Tongue (tissue), 2 donors: Measurements from ENCODE around the gene GPD1. TPM values are rescaled to one million over a fixed set of nuclear protein-coding genes. Genes with fewer than 3 reads are reported as not detected.
A peak's percentile ranks its signal among the peaks of the same experiment; 100 is the strongest.
"Not testable (repeated sequence)": the region's sequence is repeated elsewhere in the genome, so short reads cannot be mapped to it uniquely, and the experiment has no call there.

Experiments
- DNase-seq: peaks from one replicate; pipeline ENCODE4 v3.0.0-alpha.2; 2015
- total RNA-seq: library from RNA; depleted of rRNA; stranded (reverse); fragments of >200 nt; gene quantifications from one replicate; pipeline ENCODE4 v1.2.3, GENCODE V29; 2014

Gene GPD1
- total RNA-seq, 1 donor from 2014 or later = 222 TPM

DNA sequence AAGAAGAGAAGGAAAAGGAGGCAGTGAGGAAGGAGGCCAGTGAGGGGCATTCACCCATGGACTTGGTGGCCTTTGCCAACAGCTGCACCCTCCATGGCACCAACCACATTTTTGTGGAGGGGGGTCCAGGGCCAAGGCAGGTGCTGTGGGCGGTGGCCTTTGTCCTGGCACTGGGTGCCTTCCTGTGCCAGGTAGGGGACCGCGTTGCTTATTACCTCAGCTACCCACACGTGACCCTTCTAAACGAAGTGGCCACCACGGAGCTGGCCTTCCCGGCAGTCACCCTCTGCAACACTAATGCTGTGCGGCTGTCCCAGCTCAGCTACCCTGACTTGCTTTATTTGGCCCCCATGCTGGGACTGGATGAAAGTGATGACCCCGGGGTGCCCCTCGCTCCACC, 30.1 kb upstream of the GPD1 start:
- DNase-seq = no peak

GRCh38 chr12:50074936-50075807, 28.6 kb upstream of the GPD1 start:
- DNase-seq = peak; percentile 90

GRCh38 chr12:50075808-50076170, 28.0 kb upstream of the GPD1 start:
- no peak for DNase-seq

GRCh38 chr12:50077099-50077498, 26.7 kb upstream of the GPD1 start:
- no peak for DNase-seq

GRCh38 chr12:50078281-50078680, 25.5 kb upstream of the GPD1 start:
- no peak for DNase-seq

GRCh38 chr12:50079771-50080170, 24.0 kb upstream of the GPD1 start:
- DNase-seq = no peak

DNA sequence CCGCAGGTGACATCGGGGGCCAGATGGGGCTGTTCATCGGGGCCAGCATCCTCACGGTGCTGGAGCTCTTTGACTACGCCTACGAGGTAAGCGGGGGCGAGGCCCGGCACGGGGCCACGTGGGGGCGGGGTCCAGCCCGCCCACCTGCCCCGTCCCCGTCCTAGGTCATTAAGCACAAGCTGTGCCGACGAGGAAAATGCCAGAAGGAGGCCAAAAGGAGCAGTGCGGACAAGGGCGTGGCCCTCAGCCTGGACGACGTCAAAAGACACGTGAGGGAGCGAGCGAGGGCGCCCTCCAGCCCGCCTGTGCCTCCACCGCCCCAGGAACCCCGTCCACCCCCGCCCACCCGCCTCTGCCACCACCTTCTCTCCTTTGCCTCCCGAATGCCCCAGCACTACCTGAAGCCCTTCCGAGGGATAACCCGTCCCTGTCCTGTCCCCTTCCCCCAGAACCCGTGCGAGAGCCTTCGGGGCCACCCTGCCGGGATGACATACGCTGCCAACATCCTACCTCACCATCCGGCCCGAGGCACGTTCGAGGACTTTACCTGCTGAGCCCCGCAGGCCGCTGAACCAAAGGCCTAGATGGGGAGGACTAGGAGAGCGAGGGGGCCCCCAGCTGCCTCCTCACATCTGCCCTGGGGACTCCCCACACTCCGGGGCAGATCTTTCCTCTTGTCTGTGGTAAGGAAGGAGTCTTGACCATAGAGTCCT, 22.6 kb upstream of the GPD1 start:
- no peak for DNase-seq

- DNase-seq = no peak
These were observed 21.2 kb upstream of the GPD1 start for GRCh38 chr12:50082644-50083043.

GRCh38 chr12:50083301-50083700, 20.5 kb upstream of the GPD1 start:
- DNase-seq = no peak

DNA sequence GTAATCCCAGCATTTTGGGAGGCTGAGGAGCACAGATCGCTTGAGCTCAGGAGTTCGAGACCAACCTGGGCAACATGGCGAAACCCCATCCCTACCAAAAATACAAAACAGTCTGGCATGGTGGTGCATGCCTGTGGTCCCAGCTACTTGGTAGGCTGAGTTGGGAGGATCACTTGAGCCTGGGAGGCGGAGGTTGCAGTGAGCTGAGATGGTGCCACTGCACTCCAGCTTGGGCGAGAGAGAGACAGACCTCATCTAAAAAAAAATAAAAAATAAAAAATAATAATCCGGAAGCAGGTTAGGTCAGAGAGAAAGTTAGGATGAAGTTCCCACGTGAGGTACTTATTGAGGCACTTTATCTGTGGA, 19.4 kb upstream of the GPD1 start:
- DNase-seq = not testable (repeated sequence)

DNA sequence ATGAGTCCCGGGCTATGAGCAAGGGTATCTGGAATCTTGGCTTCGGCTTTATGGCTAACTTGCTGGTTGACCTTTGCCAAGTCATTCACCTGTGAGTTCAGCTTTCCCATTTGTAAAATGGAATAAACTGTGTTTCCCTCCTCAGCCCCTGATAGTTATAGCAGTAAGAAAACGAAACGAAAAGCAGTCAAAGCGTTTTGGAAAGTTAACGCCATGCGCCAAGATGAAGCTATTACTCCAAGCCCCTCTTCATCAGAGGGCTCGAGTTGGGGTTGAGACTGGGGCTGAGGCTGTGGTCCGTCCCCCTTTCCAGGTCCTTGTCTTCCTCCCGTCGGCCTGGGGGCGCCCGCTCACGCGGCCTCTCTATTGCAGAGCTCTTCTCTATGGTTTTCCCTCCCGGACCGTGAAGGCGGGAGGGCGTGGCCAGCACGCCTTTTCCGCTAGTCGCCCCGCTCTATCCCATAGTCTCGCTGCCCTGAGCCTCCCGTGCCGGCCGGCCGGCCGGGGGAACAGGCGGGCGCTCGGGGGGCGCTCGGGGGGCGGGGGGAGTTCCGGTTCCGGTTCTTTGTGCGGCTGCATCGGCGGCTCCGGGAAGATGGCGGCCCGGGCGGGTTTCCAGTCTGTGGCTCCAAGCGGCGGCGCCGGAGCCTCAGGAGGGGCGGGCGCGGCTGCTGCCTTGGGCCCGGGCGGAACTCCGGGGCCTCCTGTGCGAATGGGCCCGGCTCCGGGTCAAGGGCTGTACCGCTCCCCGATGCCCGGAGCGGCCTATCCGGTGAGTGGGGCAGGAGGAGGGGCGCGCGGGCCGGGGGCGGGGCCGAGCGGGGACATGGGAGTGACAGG, 18.8 kb upstream of the GPD1 start, which contains the start of gene SMARCD1:
Gene SMARCD1, plus strand, starts transcription at position 568 of the 840 bp plus-strand sequence. Its CDS starts 28 bp downstream, at position 596.
- DNase-seq = peak; percentile 97

GRCh38 chr12:50085615-50086072, 18.2 kb upstream of the GPD1 start:
- peak; percentile 36 for DNase-seq

- DNase-seq = no peak
These were observed 17.7 kb upstream of the GPD1 start for GRCh38 chr12:50086148-50086547.

- DNase-seq = no peak
These were observed 16.7 kb upstream of the GPD1 start for GRCh38 chr12:50087151-50087550.

DNA sequence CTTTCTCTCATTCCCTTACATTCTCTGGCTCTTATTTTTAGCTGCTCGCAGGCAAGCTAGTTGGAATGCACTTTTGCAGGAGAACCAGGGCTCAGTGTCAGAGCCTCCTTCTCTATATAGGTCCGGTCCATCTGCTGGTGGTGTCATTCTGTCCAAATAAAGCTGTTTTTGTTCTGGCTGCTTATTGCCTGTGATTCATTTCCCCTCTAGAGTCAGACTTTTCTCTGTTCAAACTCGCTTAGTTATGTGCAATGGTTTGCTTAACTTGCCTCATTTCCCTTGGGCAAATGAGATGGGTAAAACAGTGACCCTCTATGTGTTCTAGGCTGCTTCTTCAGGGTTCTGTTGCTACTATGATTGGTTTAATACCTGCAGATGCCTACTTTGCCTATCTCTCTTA, 15.8 kb upstream of the GPD1 start:
- no peak for DNase-seq

DNA sequence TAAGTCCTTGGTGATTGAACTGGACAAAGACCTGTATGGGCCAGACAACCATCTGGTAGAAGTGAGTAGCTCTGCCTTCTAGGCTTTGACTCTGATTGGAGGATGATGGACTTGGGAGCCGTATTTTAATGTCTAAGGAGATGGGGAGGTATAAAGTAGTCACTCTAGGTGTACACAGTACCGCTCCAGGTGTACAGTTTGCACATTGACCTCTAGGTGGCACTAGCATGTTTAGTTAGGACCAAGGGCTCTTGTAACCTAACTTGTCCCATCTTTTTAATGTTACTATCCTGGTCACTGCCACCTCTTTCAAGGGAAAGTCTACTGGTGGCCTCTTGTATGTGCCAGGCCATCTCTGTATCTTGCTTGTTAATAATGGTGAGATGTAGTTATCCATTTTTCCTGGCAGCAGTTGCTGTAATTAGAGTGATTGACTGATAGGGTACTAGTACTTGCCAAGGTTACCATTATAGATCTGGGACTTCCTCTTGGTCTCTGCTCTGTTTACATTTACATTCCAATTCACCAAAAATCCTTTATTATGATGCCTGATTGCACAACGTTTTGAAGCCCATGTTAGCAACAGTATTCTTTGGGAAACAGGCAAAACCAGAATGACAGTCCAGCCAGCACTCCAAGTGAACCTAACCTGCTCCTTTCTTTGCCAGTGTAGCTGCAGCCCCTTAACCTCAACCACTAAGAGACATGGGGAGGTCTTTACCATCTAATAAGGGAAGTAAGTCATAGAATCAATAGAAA, 15.1 kb upstream of the GPD1 start:
- peak; percentile 68 for DNase-seq

DNA sequence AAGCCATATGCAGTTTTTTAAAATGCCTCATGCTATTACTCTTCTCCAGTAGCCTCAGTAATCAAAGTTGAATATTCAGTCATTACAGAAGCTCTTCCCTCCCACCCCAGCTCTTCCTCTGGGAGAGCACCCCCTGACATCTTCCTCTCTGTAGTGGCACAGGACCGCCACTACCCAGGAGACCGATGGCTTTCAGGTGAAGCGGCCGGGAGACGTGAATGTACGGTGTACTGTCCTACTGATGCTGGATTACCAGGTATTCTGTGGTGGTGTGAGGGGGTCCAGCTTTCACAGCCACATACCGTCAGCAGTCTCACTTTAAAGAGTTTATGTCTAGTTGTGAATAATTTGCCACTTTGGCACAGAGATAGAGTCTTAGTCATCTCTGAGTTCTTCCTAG, 14.1 kb upstream of the GPD1 start:
- no peak for DNase-seq

DNA sequence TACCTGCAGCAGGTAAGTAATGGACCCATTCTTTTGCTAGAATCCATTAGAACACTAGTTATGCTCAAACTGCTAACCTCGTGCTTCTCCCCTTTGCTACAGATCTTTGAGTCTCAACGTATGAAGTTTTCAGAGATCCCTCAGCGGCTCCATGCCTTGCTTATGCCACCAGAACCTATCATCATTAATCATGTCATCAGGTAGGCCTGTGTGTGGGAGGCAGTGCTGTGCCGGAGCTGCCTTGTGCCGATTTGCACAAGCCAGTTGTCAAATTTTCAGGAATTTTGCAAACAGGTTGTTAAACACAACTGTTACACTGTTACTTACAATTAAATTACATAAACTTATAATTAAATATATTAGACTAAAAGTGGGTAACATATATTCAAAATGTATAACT, 13.4 kb upstream of the GPD1 start:
- DNase-seq = no peak

DNA sequence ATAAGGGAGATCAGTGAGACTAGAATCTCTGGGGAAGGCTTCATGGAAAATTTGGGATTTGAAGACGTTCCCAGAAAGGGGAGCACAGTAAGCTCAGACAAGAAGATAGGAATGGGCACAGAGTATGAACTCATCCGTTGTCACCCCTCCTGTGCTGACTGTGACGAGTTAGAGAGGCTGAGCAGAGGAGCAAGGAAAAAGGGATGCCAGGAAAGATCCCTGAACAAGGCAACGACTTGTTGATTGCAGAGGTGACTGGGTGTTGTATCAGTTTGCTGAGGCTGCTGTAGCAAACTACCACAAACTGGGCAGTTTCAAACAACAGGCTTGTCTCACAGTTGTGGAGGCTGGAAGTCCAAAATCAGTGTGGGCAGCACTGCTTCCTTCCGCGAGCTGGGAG, 5.9 kb upstream of the GPD1 start:
- DNase-seq = no peak

DNA sequence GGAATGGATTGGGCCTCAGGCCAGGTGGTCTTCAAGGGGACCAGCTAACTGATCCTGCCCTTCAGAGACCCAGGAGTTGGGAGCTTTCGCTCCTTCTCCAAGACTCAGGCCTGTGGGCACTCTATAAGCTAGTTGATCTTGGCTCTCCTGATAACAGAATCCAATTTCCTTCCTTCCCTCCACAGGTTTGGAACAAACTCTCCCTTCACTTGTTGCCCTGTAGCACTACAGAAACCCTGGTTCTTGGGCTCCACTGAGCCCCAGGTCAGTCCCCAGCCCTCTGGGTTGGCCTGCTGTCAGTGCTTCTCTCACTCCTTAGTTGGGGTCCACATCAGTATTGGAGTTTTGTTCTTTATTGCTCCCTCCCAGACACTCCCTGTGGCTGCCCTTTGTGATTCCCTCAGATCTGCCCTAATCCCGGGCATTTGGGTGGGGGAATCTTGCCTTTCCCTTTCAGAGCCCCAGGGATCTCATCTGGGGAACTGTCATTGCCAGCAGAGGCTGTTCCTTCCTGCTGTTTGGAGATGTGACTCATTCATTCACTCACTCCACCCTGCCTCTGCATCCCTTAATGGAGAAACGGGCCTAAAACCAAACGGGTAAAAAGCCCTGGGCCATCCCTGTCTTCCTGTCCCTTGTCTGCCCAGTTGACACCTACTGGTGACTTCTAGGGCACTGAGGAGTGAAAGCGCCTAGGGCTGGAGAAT, 4.4 kb upstream of the GPD1 start:
- DNase-seq = no peak

DNA sequence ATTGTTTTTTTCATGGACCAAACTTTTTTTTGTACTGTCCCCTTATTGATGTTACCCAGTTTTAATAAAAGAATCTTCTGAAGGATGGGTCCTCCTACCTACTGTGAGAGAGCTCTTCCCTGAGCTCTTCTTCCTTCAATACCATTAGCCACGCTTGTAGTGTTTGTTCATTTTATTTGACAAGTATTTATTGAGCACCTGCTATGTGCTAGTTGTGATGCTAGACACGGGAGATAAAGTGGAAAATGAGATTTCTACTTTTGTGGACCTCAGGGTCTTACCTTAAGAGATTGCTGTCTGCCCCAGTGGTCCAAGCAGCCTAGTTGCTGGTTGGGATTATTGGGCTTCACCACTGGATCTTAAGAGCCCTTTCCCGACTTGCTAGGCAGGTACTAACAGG, 3.2 kb upstream of the GPD1 start:
- DNase-seq = no peak
